Measurements from ENCODE around the gene ADGRA3. TPM values are rescaled to one million over a fixed set of nuclear protein-coding genes. Genes with fewer than 3 reads are reported as not detected.

ADGRA3 gene
- total RNA-seq, 1 donor from 2014 or later, result 27.8 TPM

DNA sequence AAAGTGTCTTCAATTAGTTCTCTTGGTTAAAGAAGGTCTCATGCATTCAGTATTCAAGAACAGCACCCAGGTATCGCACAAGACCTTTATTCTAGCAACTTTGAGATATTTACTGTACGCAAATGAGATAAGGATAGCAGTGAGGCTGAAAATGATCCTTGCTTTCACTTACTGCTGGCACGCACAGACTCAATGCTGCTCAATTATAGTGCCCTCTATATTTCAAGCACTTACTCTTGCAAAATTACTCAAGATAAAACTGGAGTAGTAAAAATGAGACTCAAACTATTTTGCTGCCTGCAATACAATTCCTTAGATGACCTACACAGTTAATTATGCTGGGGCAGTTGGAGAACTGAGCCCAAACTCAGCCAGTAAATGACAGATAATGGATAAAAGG lies 60.9 kb downstream of the ADGRA3 start:
- no peak overlapping the region for H3K27ac Mint-ChIP-seq (ENCODE audit: unreplicated experiment)
- H3K4me3 Mint-ChIP-seq (ENCODE audit: unreplicated experiment), result no peak overlapping the region
- no peaks in the 10 kb centered on the region for H3K9me3 Mint-ChIP-seq (ENCODE audit: low read depth)
- H3K27me3 Mint-ChIP-seq (ENCODE audit: low read depth), result no peaks in the 10 kb centered on the region
- TF ChIP-seq, protein P1, sequence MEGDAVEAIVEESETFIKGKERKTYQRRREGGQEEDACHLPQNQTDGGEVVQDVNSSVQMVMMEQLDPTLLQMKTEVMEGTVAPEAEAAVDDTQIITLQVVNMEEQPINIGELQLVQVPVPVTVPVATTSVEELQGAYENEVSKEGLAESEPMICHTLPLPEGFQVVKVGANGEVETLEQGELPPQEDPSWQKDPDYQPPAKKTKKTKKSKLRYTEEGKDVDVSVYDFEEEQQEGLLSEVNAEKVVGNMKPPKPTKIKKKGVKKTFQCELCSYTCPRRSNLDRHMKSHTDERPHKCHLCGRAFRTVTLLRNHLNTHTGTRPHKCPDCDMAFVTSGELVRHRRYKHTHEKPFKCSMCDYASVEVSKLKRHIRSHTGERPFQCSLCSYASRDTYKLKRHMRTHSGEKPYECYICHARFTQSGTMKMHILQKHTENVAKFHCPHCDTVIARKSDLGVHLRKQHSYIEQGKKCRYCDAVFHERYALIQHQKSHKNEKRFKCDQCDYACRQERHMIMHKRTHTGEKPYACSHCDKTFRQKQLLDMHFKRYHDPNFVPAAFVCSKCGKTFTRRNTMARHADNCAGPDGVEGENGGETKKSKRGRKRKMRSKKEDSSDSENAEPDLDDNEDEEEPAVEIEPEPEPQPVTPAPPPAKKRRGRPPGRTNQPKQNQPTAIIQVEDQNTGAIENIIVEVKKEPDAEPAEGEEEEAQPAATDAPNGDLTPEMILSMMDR (IDR thresholded peaks at IDR 0.05), result no peak
- no peaks in the 10 kb centered on the region for H3K4me1 Mint-ChIP-seq (ENCODE audit: low read depth)
- peaks cover 2% of the 10 kb centered on the region for H3K36me3 Mint-ChIP-seq (ENCODE audit: low read depth)
- DNase-seq (ENCODE audit: low spot score), result no peak

DNA sequence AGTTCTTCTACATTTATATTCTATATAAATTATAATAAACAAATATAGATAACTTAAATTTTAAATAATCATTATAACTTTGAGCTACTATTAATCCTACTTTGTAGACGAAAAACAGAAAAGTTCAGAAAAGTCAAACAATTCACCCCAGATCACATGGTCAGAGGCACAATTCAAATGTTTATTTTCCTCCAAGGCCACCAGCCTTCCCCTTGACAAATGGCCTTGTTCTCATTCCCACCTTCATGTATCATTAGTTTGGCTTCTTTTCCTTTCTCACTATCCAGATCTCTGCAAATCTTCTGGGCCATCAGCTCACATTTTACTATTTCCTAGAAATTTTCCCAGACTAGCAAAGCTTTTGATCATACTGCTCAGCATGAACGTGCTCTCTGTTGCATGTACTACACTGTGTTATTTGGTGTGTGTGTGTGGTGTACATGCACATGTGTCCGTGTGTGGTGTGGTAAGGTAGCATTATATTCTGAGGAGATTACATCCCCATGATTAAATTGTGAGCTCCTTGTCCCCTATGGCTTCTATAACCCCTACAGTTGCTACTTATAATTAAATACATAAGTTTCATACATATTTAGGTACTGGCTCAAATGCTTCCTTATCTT lies 61.5 kb downstream of the ADGRA3 start:
- no peak overlapping the region for H3K4me3 Mint-ChIP-seq (ENCODE audit: unreplicated experiment)
- no peaks in the 10 kb centered on the region for H3K4me1 Mint-ChIP-seq (ENCODE audit: low read depth)
- TF ChIP-seq, protein P1 (IDR thresholded peaks at IDR 0.05), result no peak
- H3K27ac Mint-ChIP-seq (ENCODE audit: unreplicated experiment), result no peak overlapping the region
- peaks cover 2% of the 10 kb centered on the region for H3K36me3 Mint-ChIP-seq (ENCODE audit: low read depth)
- no peaks in the 10 kb centered on the region for H3K9me3 Mint-ChIP-seq (ENCODE audit: low read depth)
- no peak for DNase-seq (ENCODE audit: low spot score)
- no peaks in the 10 kb centered on the region for H3K27me3 Mint-ChIP-seq (ENCODE audit: low read depth)

DNA sequence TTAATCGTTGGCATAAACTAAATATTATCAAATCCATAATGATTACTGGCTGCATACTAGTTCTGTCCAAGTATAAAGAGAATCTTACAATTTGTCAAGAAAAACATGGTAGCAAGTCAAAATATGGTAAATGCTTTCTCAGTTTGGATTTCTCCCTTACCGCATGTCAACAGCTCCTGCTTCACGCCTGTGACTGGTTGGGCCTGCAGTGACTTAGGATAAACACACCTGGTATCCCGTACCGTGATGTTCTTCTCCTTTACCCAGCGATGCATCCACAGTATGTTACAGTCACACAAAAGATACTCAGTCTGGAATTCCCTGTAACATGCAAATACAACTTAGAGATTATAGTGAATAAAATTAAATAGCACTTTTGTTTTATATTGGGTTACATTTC lies 71.1 kb downstream of the ADGRA3 start:
- no peak for DNase-seq (ENCODE audit: low spot score)
- TF ChIP-seq, protein P1 (IDR thresholded peaks at IDR 0.05), result no peak
- H3K9me3 Mint-ChIP-seq (ENCODE audit: low read depth), result peaks cover 2% of the 10 kb centered on the region
- no peak overlapping the region for H3K27ac Mint-ChIP-seq (ENCODE audit: unreplicated experiment)
- no peaks in the 10 kb centered on the region for H3K4me1 Mint-ChIP-seq (ENCODE audit: low read depth)
- peaks cover 26% of the 10 kb centered on the region for H3K36me3 Mint-ChIP-seq (ENCODE audit: low read depth)
- no peaks in the 10 kb centered on the region for H3K27me3 Mint-ChIP-seq (ENCODE audit: low read depth)
- H3K4me3 Mint-ChIP-seq (ENCODE audit: unreplicated experiment), result no peak overlapping the region

DNA sequence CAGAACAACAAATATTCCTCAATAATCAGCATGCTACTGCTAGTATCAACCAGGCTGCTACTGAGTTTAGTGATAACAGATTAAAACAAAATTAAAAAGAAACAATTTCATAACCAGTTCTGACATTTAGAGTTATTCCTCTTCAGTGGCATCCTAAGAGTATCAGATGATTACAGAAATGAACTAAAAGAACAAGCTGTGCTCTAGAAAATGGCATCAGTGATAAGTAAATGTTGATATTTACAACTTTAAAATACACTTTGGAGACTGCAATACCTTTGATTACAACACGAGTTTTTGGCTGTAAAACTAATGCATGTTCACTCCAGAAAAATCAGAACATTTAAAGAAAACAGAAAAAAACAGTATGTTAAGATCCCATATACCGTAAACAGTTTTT lies 72.9 kb downstream of the ADGRA3 start:
- peaks cover 2% of the 10 kb centered on the region for H3K9me3 Mint-ChIP-seq (ENCODE audit: low read depth)
- TF ChIP-seq, protein P1 (IDR thresholded peaks at IDR 0.05), result no peak
- no peak for DNase-seq (ENCODE audit: low spot score)
- peaks cover 26% of the 10 kb centered on the region for H3K36me3 Mint-ChIP-seq (ENCODE audit: low read depth)
- H3K27ac Mint-ChIP-seq (ENCODE audit: unreplicated experiment), result no peak overlapping the region
- H3K27me3 Mint-ChIP-seq (ENCODE audit: low read depth), result no peaks in the 10 kb centered on the region
- no peak overlapping the region for H3K4me3 Mint-ChIP-seq (ENCODE audit: unreplicated experiment)
- no peaks in the 10 kb centered on the region for H3K4me1 Mint-ChIP-seq (ENCODE audit: low read depth)

DNA sequence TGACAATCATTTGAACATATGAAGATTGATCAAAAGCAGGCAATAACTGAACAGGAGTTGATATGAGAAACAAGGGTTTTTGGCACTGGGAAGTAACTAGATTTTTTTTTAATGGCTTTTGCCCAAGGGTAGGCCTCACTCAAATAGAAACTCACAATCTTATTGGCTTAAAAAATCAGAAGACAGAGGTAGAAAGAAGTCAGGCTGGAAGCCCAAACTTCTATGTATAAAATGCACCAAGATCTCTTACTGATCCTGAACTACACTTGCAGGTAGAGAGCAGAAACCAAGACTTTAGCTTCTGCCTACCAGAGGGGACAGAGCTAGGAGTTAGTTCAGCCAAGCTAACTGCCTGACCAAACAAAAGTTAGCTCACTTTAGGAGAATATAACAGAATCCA lies 74.9 kb downstream of the ADGRA3 start:
- no peak for DNase-seq (ENCODE audit: low spot score)
- H3K27ac Mint-ChIP-seq (ENCODE audit: unreplicated experiment), result no peak overlapping the region
- no peak overlapping the region for H3K4me3 Mint-ChIP-seq (ENCODE audit: unreplicated experiment)
- H3K4me1 Mint-ChIP-seq (ENCODE audit: low read depth), result no peaks in the 10 kb centered on the region
- H3K27me3 Mint-ChIP-seq (ENCODE audit: low read depth), result no peaks in the 10 kb centered on the region
- H3K36me3 Mint-ChIP-seq (ENCODE audit: low read depth), result peaks cover 26% of the 10 kb centered on the region
- peaks cover 2% of the 10 kb centered on the region for H3K9me3 Mint-ChIP-seq (ENCODE audit: low read depth)
- TF ChIP-seq, protein P1 (IDR thresholded peaks at IDR 0.05), result no peak

Measured in chondrocyte (in vitro differentiated cells).